Endothelial cell of umbilical vein (primary cell): ENCODE results near the gene SCAPER. TPM values are rescaled to one million over a fixed set of nuclear protein-coding genes. Genes with fewer than 3 reads are reported as not detected.

ENCODE experiments used
- BruUV-seq: library from RNA; stranded (reverse); fragments of 400-500 nt; replicated peaks from 2 replicates; lab custom pipeline; 2021; lab: Mats Ljungman, UMichigan
- CTCF ChIA-PET: fragments of 300-600, 350-600 bp; sonication (Branson Sonifier 250); formaldehyde crosslinking; loops from one replicate; lab custom pipeline; 2021; ENCODE audit warnings: antibody characterized with exemption, inconsistent platforms; lab: Charles Lee
- POLR2A ChIA-PET: fragments of 300-600, 350-600 bp; sonication (Branson Sonifier 250); formaldehyde crosslinking; loops from one replicate; lab custom pipeline; 2021; ENCODE audit warnings: antibody characterized with exemption, inconsistent platforms; lab: Charles Lee
- DNase-seq: peaks from one replicate; pipeline ENCODE4 v3.0.0-alpha.2; 2011; ENCODE audit warnings: low read depth, low spot score
- FAIRE-seq: peaks from 2 replicates; lab custom pipeline; 2011; peaks lifted over from hg19 to GRCh38; lab: Jason Lieb, UNC
- H2AFZ ChIP-seq: 2 replicates; pipeline ENCODE4 v1.6.0; 2012; ENCODE audit warnings: low read depth, low read length, control low read depth, inconsistent platforms
- H3K27ac ChIP-seq: 2 replicates; pipeline ENCODE4 v1.5.1; 2011; ENCODE audit warnings: low read depth, mild to moderate bottlenecking, control low read depth, low read length, moderate library complexity; ENCODE audit not compliant: insufficient read depth
- H3K27me3 ChIP-seq, 2 experiments: 2 replicates each; pipeline versions ENCODE4 v1.6.0 to v1.6.1; 2011; ENCODE audit warnings: low read length in 2 of 2, mixed read lengths in 1 of 2; ENCODE audit not compliant: control insufficient read depth in 2 of 2, insufficient read depth in 2 of 2
- H3K36me3 ChIP-seq, 2 experiments: 2 replicates in 1 of 2; 3 replicates in 1 of 2; pipeline ENCODE4 v1.5.1; 2011; ENCODE audit warnings: low read length in 2 of 2, mild to moderate bottlenecking in 1 of 2, moderate library complexity in 1 of 2; ENCODE audit not compliant: control insufficient read depth in 2 of 2, insufficient read depth in 2 of 2; ENCODE audit errors: extremely low read depth in 1 of 2
- H3K4me1 ChIP-seq: 3 replicates; pipeline ENCODE4 v1.5.1; 2011; ENCODE audit warnings: mild to moderate bottlenecking, low read length; ENCODE audit not compliant: control insufficient read depth, insufficient read depth; ENCODE audit errors: extremely low read depth
- H3K4me2 ChIP-seq: 2 replicates; pipeline ENCODE4 v1.6.1; 2011; ENCODE audit warnings: low read length, control low read depth, mixed read lengths; ENCODE audit not compliant: insufficient read depth
- H3K4me3 ChIP-seq, 3 experiments: fragments of 200-600 bp in 1 of 3; sonication (generic), shearing (Covaris generic) in 1 of 3; replicated peaks in 1 of 3; 2 replicates each; pipeline ENCODE4 v1.5.1; 2011 to 2016; ENCODE audit warnings: control low read depth in 3 of 3, low read length in 3 of 3, mild to moderate bottlenecking in 2 of 3, inconsistent platforms in 1 of 3, low read depth in 1 of 3, moderate library complexity in 1 of 3; ENCODE audit not compliant: insufficient read depth in 1 of 3
- H3K79me2 ChIP-seq: 2 replicates; pipeline ENCODE4 v1.6.0; 2012; ENCODE audit warnings: low read length, inconsistent platforms; ENCODE audit not compliant: control insufficient read depth, insufficient read depth
- H3K9ac ChIP-seq: replicated peaks from 2 replicates; pipeline ENCODE3; 2011; ENCODE audit warnings: low read length, control low read depth; ENCODE audit not compliant: insufficient read depth; ENCODE audit errors: extremely low read depth
- H3K9me1 ChIP-seq: replicated peaks from 3 replicates; pipeline ENCODE4 v1.6.0; 2011; ENCODE audit warnings: mild to moderate bottlenecking, low read length; ENCODE audit not compliant: control insufficient read depth, insufficient read depth; ENCODE audit errors: extremely low read depth
- H3K9me3 ChIP-seq: replicated peaks from 2 replicates; pipeline ENCODE4 v1.5.1; 2012; ENCODE audit warnings: low read length, inconsistent platforms; ENCODE audit not compliant: control insufficient read depth, insufficient read depth
- H4K20me1 ChIP-seq: replicated peaks from 2 replicates; pipeline ENCODE3; 2011; ENCODE audit warnings: mild to moderate bottlenecking, low read length; ENCODE audit not compliant: control insufficient read depth, insufficient read depth; ENCODE audit errors: extremely low read depth
- JUN ChIP-seq: IDR thresholded peaks from 2 replicates; pipeline ENCODE4 v1.6.1; 2011; ENCODE audit warnings: borderline replicate concordance, low read depth; ENCODE audit not compliant: insufficient read length, insufficient read depth
- MAX ChIP-seq: IDR thresholded peaks from 2 replicates; pipeline ENCODE4 v1.6.1; 2011; ENCODE audit not compliant: insufficient read depth, insufficient read length
- MYC ChIP-seq: IDR thresholded peaks from one replicate; pipeline ENCODE4 v1.6.1; 2011; ENCODE audit warnings: mild to moderate bottlenecking, low read depth, low read length
- POLR2A ChIP-seq: IDR thresholded peaks from 2 replicates; pipeline ENCODE4 v1.6.1; 2012; ENCODE audit warnings: low read depth, mild to moderate bottlenecking, control low read depth, low read length
- dilution Hi-C: fragments of 300-500 bp; cut with MboI; formaldehyde crosslinking; loops from one replicate; pipeline ENCODE4 v1.15.0; 2019; ENCODE audit warnings: low sequenced_read_pairs; ENCODE audit not compliant: extremely low pct_ligation_motif_present
- intact Hi-C: fragments of 100-400 bp; cut with micrococcal nuclease; formaldehyde crosslinking; loops from one replicate; pipeline ENCODE4 v1.10.0; 2022
- polyA plus RNA-seq, 4 experiments: library from polyadenylated mRNA; depleted of rRNA in 3 of 4; stranded (reverse) in 3 of 4; unstranded in 1 of 4; fragments of >200 nt; gene quantifications; 2 replicates each; pipeline versions ENCODE4 v1.2.1 to v1.2.3, GENCODE V29; 2011 to 2012; ENCODE audit warnings: missing spikeins in 1 of 4
- total RNA-seq: library from RNA; stranded (reverse); gene quantifications from 2 replicates; pipeline ENCODE4 v1.2.3, GENCODE V29; 2021

Gene SCAPER
- total and polyA plus RNA-seq, 2 donors (not counting 3 experiments of a cell fraction or from before 2014, with no cell fraction given) = 2.7 to 12.7 TPM

DNA sequence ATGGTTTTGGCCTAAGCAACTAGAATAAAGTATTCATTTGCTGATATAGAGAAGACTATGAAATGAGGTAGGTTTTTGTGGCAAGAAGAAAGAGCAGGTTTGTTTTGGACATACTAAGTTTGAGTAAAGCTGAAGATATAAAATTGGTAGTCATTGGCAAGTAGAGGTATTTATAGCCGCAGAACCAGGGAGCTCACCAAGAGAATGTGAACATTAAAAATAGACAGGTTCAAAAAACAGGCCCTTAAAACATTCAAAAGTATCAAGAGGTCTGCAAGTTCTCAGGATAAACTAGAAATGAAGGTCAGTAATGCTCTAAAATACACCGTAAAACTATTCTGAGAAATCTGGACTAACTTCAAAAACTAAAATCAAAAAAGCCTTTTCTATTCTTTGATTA, 240.7 kb downstream of the SCAPER start:
- Histone ChIP-seq H3K9me1 (no peaks in the 10 kb centered on the region), H3K27me3 (no peaks in the 10 kb centered on the region), H3K4me2 (no peak overlapping the region), H3K79me2 (no peaks in the 10 kb centered on the region), H2AFZ (no peak overlapping the region), H3K36me3 (no peaks in the 10 kb centered on the region), H3K9me3 (no peaks in the 10 kb centered on the region), H4K20me1 (no peaks in the 10 kb centered on the region), H3K4me1 (no peaks in the 10 kb centered on the region), H3K9ac (no peak overlapping the region), H3K4me3 (no peak overlapping the region), H3K27ac (no peak overlapping the region)
- ChIA-PET POLR2A (no interaction called here), CTCF (no interaction called here)
- DNase-seq (no peak), FAIRE-seq (no peak)
- intact Hi-C loops (no loop called here), dilution Hi-C loops (no loop called here)
- no TSS peak for BruUV-seq
- TF ChIP-seq JUN = no peak

GRCh38 chr15:76663529-76663928, 241.6 kb downstream of the SCAPER start:
- no peak overlapping the region for H3K9ac ChIP-seq
- H3K27me3 ChIP-seq = no peaks in the 10 kb centered on the region
- H3K4me1 ChIP-seq = no peaks in the 10 kb centered on the region
- H4K20me1 ChIP-seq = no peaks in the 10 kb centered on the region
- dilution Hi-C loops (no loop called here), intact Hi-C loops (no loop called here)
- H3K27ac ChIP-seq = no peak overlapping the region
- POLR2A ChIA-PET = no interaction called here
- no TSS peak for BruUV-seq
- no peaks in the 10 kb centered on the region for H3K36me3 ChIP-seq
- H3K4me2 ChIP-seq = no peak overlapping the region
- H3K4me3 ChIP-seq = no peak overlapping the region
- DNase-seq = no peak
- CTCF ChIA-PET = interaction anchor here (1.3 to 1.5 kb wide), 2 partner anchors 20 to 22 kb away, joined by 3 read pairs; no protein-coding TSS in a partner anchor
- FAIRE-seq = no peak
- TF ChIP-seq POLR2A = no peak
- TF ChIP-seq MYC = no peak
- TF ChIP-seq MAX = no peak
- no peaks in the 10 kb centered on the region for H3K9me1 ChIP-seq
- no peaks in the 10 kb centered on the region for H3K9me3 ChIP-seq
- no peaks in the 10 kb centered on the region for H3K79me2 ChIP-seq
- H2AFZ ChIP-seq = no peak overlapping the region
